Motor neuron (in vitro differentiated cells): ENCODE results near the gene TRIM71. TPM values are rescaled to one million over a fixed set of nuclear protein-coding genes. Genes with fewer than 3 reads are reported as not detected.
"Not testable (repeated sequence)": the region's sequence is repeated elsewhere in the genome, so short reads cannot be mapped to it uniquely, and the experiment has no call there.

ENCODE experiments used
- ATAC-seq, 8 experiments: fragments of 200-7000 bp; cut with Tn5 transposase; replicated peaks in 6 of 8; 2 replicates each; pipeline ENCODE4 v1.8.0; 2021; ENCODE audit warnings: mild to moderate bottlenecking in 8 of 8, moderate library complexity in 8 of 8
- H3K27ac ChIP-seq, 2 donors: fragments of 250-450 bp; sonication (Bioruptor Pico); 2 replicates each; pipeline ENCODE4 v1.9.0; 2021; ENCODE audit warnings: antibody characterized with exemption in 2 of 2, mild to moderate bottlenecking in 2 of 2, moderate library complexity in 1 of 2
- H3K4me1 ChIP-seq, 2 donors: fragments of 250-450 bp; sonication (Bioruptor Pico); replicated peaks in 1 of 2; 2 replicates each; pipeline ENCODE4 v1.6.1; 2021; ENCODE audit warnings: antibody characterized with exemption in 2 of 2, mild to moderate bottlenecking in 2 of 2, moderate library complexity in 1 of 2
- H3K4me3 ChIP-seq, 5 donors: fragments of 250-450 bp; sonication (Bioruptor Pico); 2 replicates each; pipeline ENCODE4 v1.9.0; 2021; ENCODE audit warnings: antibody characterized with exemption in 5 of 5, mild to moderate bottlenecking in 5 of 5, moderate library complexity in 4 of 5
- WGBS, 10 experiments: fragments of 450-650 bp; shearing (Covaris generic); methylation state at CpG; one replicate each; pipeline ENCODE4 v1.0.0; 2022; 5-methylcytosine and 5-hydroxymethylcytosine counted together
- in situ Hi-C, 9 experiments: fragments of 400-800 bp; cut with MboI; loops; one replicate each; pipeline ENCODE4 v1.15.0; 2021; ENCODE audit warnings: low sequenced_read_pairs in 9 of 9, low pct_unique_long_range_greater_than_20kb in 2 of 9; ENCODE audit not compliant: unreplicated experiment in 9 of 9
- total RNA-seq, 8 experiments: library from RNA; unstranded; fragments of 300-600 nt; gene quantifications; 2 replicates each; pipeline versions ENCODE4 v1.2.3 to v1.2.4, GENCODE V29; 2022

TRIM71 gene
- 10 to 100 TPM in 2 of 8 experiments, 1 to 10 TPM in 2, under 1 TPM in 4; 0.07 to 56.4 (median 3.7) TPM for total RNA-seq

DNA sequence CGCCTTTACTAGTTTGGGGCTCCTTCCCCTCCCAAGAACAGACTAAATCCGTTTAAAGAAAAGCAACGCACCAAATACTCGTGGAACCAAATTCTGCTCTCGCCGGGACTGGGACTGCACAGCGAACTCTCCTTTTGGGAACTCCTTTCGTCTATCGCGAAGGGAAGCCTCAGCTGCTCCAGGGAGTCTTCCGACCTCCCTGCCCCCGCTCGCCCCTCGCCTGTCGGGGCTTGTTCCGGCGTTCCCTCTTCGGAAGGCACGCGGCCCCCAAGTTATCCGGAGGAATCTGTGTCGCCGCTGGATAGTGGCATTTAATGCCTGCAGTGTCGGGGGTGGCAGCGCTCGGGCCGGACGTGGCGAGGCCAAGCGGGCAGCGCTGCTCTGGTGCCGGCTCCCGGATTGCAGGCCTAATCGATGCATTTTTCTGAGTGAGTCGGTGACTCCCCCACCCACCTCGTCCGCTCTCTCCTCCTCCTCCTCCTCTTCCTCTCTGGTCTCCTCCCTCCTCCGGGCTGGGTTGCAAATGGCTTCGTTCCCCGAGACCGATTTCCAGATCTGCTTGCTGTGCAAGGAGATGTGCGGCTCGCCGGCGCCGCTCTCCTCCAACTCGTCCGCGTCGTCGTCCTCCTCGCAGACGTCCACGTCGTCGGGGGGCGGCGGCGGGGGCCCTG, at the start of gene TRIM71:
TRIM71 (plus strand) TSS at position 440 of the 671 bp plus-strand sequence; CDS start at position 524, 84 bp downstream.
- in situ Hi-C loops, result no loop called here
- Histone ChIP-seq H3K4me1 (peaks cover 31 to 39% of the 10 kb centered on the region in 2 donors), H3K4me3 (peak within 1 kb of the TSS; percentile 42 to 62 (median 52)), H3K27ac (peak within 1 kb of the TSS; percentile 89 to 95)
- WGBS, 10 experiments, result 0 to 1% (median 0%) methylated on average over 2 to 19 of the region's 59 CpGs; no CpG with 5 or more reads in 4 of the 10 experiments
- peak in 5 of 8 experiments; percentile 1 to 4 (median 1) for ATAC-seq

GRCh38 chr3:32778389-32778788, 39.4 kb upstream of the TRIM71 start:
- Histone ChIP-seq H3K27ac (no peak overlapping the region), H3K4me3 (no peak overlapping the region), H3K4me1 (peaks cover 4% of the 10 kb centered on the region in 2 donors)
- no peak for ATAC-seq
- in situ Hi-C loops, result no loop called here
- WGBS, 10 experiments, result 60 to 100% (median 86%) methylated on average over 1 to 3 of the region's 4 CpGs; no CpG with 5 or more reads in 4 of the 10 experiments

DNA sequence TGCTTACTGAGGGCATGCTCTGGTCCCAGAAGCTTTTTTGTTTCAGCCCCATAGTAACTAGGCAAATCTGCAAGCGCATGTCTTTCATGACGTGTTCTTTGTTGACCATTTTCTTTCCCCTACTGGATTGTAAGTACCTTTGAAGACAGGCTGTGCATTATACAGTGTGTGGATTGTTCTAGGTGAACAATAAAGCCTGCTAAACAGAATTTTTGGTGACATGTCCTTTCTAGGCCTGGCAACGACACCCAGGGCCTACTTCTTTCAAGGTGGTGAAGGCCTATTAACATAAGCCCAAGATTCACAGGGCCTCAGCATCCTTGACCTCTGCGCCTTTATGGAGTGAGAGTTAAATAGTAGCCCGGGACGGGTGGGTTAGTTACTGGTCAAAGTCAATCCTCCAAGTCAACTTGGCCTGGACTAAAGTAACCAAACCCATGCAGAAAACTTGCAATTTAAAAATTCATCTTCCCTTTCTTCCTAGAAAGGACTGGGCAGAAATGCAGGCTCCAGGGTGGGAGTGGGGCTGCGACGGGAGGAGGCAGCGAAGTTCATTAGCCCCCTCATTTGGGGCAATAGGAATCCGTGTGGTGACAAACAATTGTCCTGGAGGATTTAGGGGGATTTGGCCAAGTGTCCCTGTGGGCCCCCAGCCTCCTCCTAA, 37.6 kb upstream of the TRIM71 start:
- in situ Hi-C loops, result no loop called here
- 0 to 100% (median 60%) methylated on average over 1 to 8 of the region's 10 CpGs; no CpG with 5 or more reads in 1 of the 10 experiments for WGBS, 10 experiments
- no peak for ATAC-seq
- peak overlapping the region; percentile 39 to 51 (median 47) for H3K4me3 ChIP-seq
- H3K27ac ChIP-seq, result peak overlapping the region; percentile 12 to 82
- H3K4me1 ChIP-seq, result peaks cover 4% of the 10 kb centered on the region in 2 donors

- peak overlapping the region; percentile 54 to 82 for H3K27ac ChIP-seq
- in situ Hi-C loops, result no loop called here
- ATAC-seq, result peak; percentile 67 to 80 (median 76)
Measured at GRCh38 chr3:32780735-32781210, 37.0 kb upstream of the TRIM71 start.

DNA sequence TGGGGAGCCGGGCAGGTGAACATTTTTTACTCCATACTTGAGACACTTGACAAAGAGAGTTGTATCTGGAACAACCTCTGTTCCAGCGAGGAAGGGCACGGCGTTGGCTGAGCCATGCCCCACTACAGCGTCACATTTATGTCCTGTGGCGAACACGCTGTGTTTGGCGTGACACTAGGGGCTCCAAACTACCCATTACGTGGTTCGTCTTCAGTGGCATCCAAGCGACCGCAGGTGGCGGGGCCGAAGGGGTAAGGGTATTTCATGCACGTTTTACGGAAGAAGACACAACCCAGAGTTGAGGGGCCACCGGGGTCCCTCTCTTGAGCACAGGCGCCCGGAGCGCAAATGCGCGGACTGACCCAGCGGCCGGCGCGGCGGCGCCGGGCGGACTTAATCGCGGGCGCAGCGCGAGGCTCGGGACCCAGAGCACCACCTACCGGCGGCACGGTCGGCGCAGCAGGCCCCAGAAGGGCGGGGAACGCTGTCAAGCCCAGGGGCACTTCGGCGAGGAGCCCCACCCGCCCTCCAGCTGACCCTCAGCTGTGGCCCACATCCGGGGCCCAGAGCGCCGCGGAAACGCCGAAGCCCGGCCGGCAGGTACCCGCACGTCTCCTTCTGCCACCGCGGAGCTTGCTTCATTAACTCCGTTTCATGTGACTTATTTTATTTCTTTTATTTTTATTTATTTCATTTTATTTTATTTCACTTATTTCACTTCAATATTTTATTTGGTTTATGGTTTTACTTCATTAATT, 36.4 kb upstream of the TRIM71 start:
- 0 to 13% (median 1%) methylated on average over 1 to 27 of the region's 59 CpGs; no CpG with 5 or more reads in 1 of the 10 experiments for WGBS, 10 experiments
- peak overlapping the region; percentile 54 to 82 for H3K27ac ChIP-seq
- in situ Hi-C loops, result no loop called here
- peak overlapping the region; percentile 39 to 51 (median 47) for H3K4me3 ChIP-seq
- ATAC-seq, result peak; percentile 86 to 92 (median 88)
- peaks cover 4% of the 10 kb centered on the region in 2 donors for H3K4me1 ChIP-seq

More at GRCh38 chr3:32780735-32781210, 37.0 kb upstream of the TRIM71 start:
- peak overlapping the region; percentile 39 to 51 (median 47) for H3K4me3 ChIP-seq
- peaks cover 4% of the 10 kb centered on the region in 2 donors for H3K4me1 ChIP-seq
- WGBS, 10 experiments, result 0 to 20% (median 0%) methylated on average over 1 to 6 of the region's 36 CpGs; no CpG with 5 or more reads in 6 of the 10 experiments

DNA sequence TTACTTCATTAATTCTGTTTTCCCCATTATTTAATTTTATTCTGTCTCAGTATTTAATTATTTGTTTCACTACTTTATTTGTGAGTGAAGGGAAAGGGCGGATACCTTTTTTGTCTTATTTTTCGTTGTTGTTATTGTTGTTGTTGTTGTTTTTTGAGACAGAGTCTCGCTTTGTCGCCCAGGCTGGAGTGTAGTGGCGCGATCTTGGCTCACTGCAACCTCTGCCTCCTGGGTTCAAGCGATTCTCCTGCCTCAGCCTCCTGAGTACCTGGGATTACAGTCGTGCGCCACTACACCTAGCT, 35.9 kb upstream of the TRIM71 start:
- H3K27ac ChIP-seq, H3K4me1 ChIP-seq, ATAC-seq, in situ Hi-C loops: not testable (repeated sequence)
- 63 to 95% (median 87%) methylated on average over 2 to 9 of the region's 9 CpGs for WGBS, 10 experiments
- H3K4me3 ChIP-seq, result peak overlapping the region in 1 of 5 donors; percentile 48

- in situ Hi-C loops, result no loop called here
- no peak overlapping the region for H3K4me3 ChIP-seq
- no peak overlapping the region for H3K27ac ChIP-seq
- no peak for ATAC-seq
- WGBS, 10 experiments, result 69 to 100% (median 72%) methylated on average over 1 to 3 of the region's 3 CpGs; no CpG with 5 or more reads in 7 of the 10 experiments
- H3K4me1 ChIP-seq, result peaks cover 4% of the 10 kb centered on the region in 2 donors
Measured at GRCh38 chr3:32782407-32782806, 35.4 kb upstream of the TRIM71 start.

GRCh38 chr3:32791833-32792232, 26.0 kb upstream of the TRIM71 start:
- in situ Hi-C loops, result no loop called here
- WGBS, 10 experiments, result 0 to 59% (median 29%) methylated on average over 1 to 3 of the region's 3 CpGs; no CpG with 5 or more reads in 1 of the 10 experiments
- Histone ChIP-seq H3K4me1 (no peaks in the 10 kb centered on the region), H3K4me3 (no peak overlapping the region), H3K27ac (no peak overlapping the region)
- ATAC-seq, result no peak

DNA sequence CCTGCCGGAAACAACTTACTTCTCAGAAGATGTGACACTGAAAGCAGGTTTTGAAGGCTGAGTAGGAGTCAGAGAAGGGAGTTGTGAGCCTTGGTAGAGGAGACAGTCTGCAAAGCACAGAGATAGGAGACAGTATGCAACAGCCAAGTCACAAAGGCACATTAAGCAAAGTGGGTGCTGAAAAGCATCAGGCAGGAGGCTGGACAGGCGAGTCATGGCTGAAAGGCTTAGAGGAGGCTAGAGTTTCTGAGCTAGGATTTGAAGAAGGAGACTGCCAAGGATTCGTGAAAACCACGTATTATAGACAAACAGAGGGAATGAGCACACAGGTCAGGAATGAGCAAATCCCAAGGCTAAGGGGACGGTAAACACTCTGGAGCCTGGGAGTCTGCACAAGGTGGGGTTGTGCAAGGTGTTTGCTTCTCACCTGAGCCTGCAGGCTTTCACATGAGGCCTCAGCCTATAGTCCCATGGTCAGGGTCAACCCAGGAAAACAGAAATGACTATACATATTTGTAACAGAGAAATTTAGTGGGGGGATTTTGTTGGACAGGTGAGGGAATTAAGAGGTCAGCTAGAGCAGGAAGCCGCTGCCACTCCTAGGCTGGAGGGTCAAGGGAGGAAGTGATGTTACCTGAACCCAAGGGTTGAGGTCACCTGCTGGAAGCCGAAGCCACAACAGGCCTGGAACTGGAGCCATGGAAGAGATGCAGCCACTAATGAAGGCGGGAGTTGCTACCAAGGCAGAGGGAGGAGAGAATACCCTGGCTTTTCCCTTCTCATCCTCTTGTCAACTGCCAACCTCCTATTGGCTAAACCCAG, 23.1 kb upstream of the TRIM71 start:
- no peak for ATAC-seq
- H3K27ac ChIP-seq, result no peak overlapping the region
- in situ Hi-C loops, result no loop called here
- 31 to 100% (median 89%) methylated on average over 1 to 6 of the region's 8 CpGs for WGBS, 10 experiments
- H3K4me3 ChIP-seq, result no peak overlapping the region
- no peaks in the 10 kb centered on the region for H3K4me1 ChIP-seq

DNA sequence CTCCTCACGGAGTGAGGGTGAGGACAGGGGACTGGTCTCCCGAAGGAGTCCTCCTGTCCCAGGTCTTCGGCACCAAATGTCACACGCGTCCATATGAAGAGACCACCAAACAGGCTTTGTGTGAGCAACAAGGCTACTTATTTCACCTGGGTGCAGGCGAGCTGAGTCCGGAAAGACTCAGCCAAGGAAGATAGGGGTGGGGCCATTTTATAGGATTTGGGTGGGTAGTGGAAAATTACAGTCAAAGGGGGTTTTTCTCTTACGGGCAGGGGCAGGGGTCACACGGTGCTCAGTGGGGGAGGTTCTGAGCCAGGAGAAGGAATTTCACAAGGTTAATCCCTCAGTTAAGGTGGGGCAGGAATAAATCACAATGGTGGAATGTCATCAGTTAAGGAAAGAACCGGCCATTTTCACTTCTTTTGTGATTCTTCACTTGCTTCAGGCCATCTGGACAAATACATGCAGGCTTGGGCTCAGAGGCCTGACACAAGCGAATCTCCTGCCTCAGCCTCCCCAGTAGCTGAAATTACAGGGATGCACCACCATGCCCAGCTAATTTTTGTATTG, 21.3 kb upstream of the TRIM71 start:
- whole genome bisulfite sequencing, 10 experiments, result 0 to 100% (median 80%) methylated on average over 1 to 7 of the region's 11 CpGs; no CpG with 5 or more reads in 2 of the 10 experiments
- H3K27ac ChIP-seq, ATAC-seq, H3K4me1 ChIP-seq, H3K4me3 ChIP-seq, in situ Hi-C loops: not testable (repeated sequence)

DNA sequence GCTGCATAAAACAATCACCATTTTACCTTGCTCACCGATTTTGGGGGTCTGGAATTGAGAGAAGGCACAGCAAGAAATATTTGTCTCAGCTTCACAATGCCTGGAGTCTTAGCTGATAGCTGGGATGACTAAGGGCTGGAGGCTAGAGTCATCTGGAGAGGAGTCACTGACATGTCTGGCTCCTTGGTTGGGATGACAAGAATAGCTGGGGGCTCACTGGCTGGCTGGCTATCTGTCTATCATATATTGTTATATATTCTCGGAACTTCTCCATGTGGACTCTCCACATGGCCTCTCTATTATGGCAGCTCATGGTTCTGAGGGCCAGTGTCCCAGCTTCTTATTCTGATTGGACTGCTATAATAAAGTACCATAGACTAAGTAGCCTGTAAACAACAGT, 20.0 kb upstream of the TRIM71 start:
- Histone ChIP-seq H3K4me3 (no peak overlapping the region), H3K27ac (no peak overlapping the region), H3K4me1 (no peaks in the 10 kb centered on the region)
- ATAC-seq, result peak in 1 of 8 experiments; percentile 40
- WGBS, 10 experiments, result 11 to 100% (median 80%) methylated on average over 1 to 2 of the region's 2 CpGs; no CpG with 5 or more reads in 3 of the 10 experiments
- in situ Hi-C loops, result no loop called here

- in situ Hi-C loops, ATAC-seq, H3K27ac ChIP-seq, H3K4me3 ChIP-seq, H3K4me1 ChIP-seq: not testable (repeated sequence)
- 55 to 100% (median 80%) methylated on average over 1 to 4 of the region's 5 CpGs; no CpG with 5 or more reads in 5 of the 10 experiments for WGBS, 10 experiments
Measured at GRCh38 chr3:32801440-32801839, 16.4 kb upstream of the TRIM71 start.
